GM19328 (cell line): Measurements from ENCODE around the gene THSD4.

Experiments used
- ATAC-seq: cut with Tn5 transposase; IDR thresholded peaks from one replicate; pipeline ENCODE4 v1.9.1; 2021; ENCODE audit warnings: mild to moderate bottlenecking, moderate library complexity; ENCODE audit not compliant: unreplicated experiment

The THSD4 gene

GRCh38 chr15:71463156-71463665 lies 347.9 kb downstream of the THSD4 start:
- ATAC-seq, result no peak

GRCh38 chr15:71465131-71465955 lies 350.1 kb downstream of the THSD4 start:
- no peak for ATAC-seq

- no peak for ATAC-seq
These were observed 353.4 kb downstream of the THSD4 start for GRCh38 chr15:71468715-71469114.

- ATAC-seq, result no peak
These were observed 354.1 kb downstream of the THSD4 start for GRCh38 chr15:71469413-71469812.

- ATAC-seq, result no peak
These were observed 356.1 kb downstream of the THSD4 start for GRCh38 chr15:71471347-71471746.

GRCh38 chr15:71472566-71472965 lies 357.3 kb downstream of the THSD4 start:
- ATAC-seq, result no peak

- ATAC-seq, result no peak
These were observed 358.5 kb downstream of the THSD4 start for GRCh38 chr15:71473751-71474150.

GRCh38 chr15:71476823-71477222 lies 361.6 kb downstream of the THSD4 start:
- no peak for ATAC-seq

GRCh38 chr15:71480556-71480955 lies 365.3 kb downstream of the THSD4 start:
- no peak for ATAC-seq

- no peak for ATAC-seq
These were observed 368.8 kb downstream of the THSD4 start for GRCh38 chr15:71484080-71484479.

- no peak for ATAC-seq
These were observed 369.9 kb downstream of the THSD4 start for GRCh38 chr15:71485094-71485693.

GRCh38 chr15:71489570-71489969 lies 374.3 kb downstream of the THSD4 start:
- no peak for ATAC-seq

GRCh38 chr15:71493526-71493925 lies 378.3 kb downstream of the THSD4 start:
- ATAC-seq, result no peak

- ATAC-seq, result no peak
These were observed 379.5 kb downstream of the THSD4 start for GRCh38 chr15:71494563-71495397.

GRCh38 chr15:71495398-71495780 lies 380.1 kb downstream of the THSD4 start:
- ATAC-seq, result no peak

- ATAC-seq, result no peak
These were observed 381.2 kb downstream of the THSD4 start for GRCh38 chr15:71496336-71496955.

GRCh38 chr15:71501344-71502076 lies 386.2 kb downstream of the THSD4 start:
- ATAC-seq, result no peak

GRCh38 chr15:71502077-71502432 lies 386.8 kb downstream of the THSD4 start:
- ATAC-seq, result no peak

GRCh38 chr15:71505962-71506361 lies 390.7 kb downstream of the THSD4 start:
- ATAC-seq, result no peak

- no peak for ATAC-seq
These were observed 391.7 kb downstream of the THSD4 start for GRCh38 chr15:71506946-71507345.
